Karpas-422 (cell line): ENCODE results near the gene NCAPG2. TPM values are rescaled to one million over a fixed set of nuclear protein-coding genes. Genes with fewer than 3 reads are reported as not detected.

Experiments
- DNase-seq: peaks from one replicate; pipeline ENCODE4 v3.0.0-alpha.2; 2015
- H2AFZ ChIP-seq: fragments of 200-600 bp; sonication (generic); 2 replicates; pipeline ENCODE4 v1.6.1; 2014; ENCODE audit warnings: antibody characterized with exemption, low read length, mixed read lengths
- H3K27ac ChIP-seq: fragments of 200-600 bp; sonication (generic); 2 replicates; pipeline ENCODE4 v1.5.1; 2014; ENCODE audit warnings: mild to moderate bottlenecking, low read length, moderate library complexity
- H3K27me3 ChIP-seq: fragments of 200-600 bp; sonication (generic); 2 replicates; pipeline ENCODE4 v1.6.1; 2014; ENCODE audit warnings: low read length, mixed read lengths
- H3K36me3 ChIP-seq: fragments of 200-600 bp; sonication (generic); 2 replicates; pipeline ENCODE4 v1.6.1; 2014; ENCODE audit warnings: low read length, mixed read lengths; ENCODE audit not compliant: insufficient read depth
- H3K4me1 ChIP-seq: fragments of 200-600 bp; sonication (generic); 2 replicates; pipeline ENCODE4 v1.6.1; 2014; ENCODE audit warnings: mild to moderate bottlenecking, low read length, mixed read lengths
- H3K4me2 ChIP-seq: fragments of 200-600 bp; sonication (generic); 2 replicates; pipeline ENCODE4 v1.6.1; 2014; ENCODE audit warnings: low read length, low read depth, mild to moderate bottlenecking; ENCODE audit not compliant: poor library complexity, severe bottlenecking
- H3K4me3 ChIP-seq: fragments of 200-600 bp; sonication (generic); 2 replicates; pipeline ENCODE4 v1.5.1; 2014; ENCODE audit warnings: mild to moderate bottlenecking, antibody characterized with exemption, low read length, mixed read lengths
- H3K79me2 ChIP-seq: fragments of 200-600 bp; sonication (generic); 2 replicates; pipeline ENCODE4 v1.6.1; 2014; ENCODE audit warnings: mild to moderate bottlenecking, low read length, mixed read lengths
- H3K9ac ChIP-seq: fragments of 200-600 bp; sonication (generic); 2 replicates; pipeline ENCODE4 v1.6.0; 2014; ENCODE audit warnings: low read length
- H3K9me2 ChIP-seq: fragments of 200-600 bp; sonication (generic), shearing (Covaris generic); replicated peaks from 2 replicates; pipeline ENCODE4 v1.6.0; 2014; ENCODE audit warnings: mild to moderate bottlenecking, low read length, moderate library complexity; ENCODE audit not compliant: insufficient read depth
- H3K9me3 ChIP-seq: fragments of 300-700, 200-600 bp; sonication (generic); 2 replicates; pipeline ENCODE4 v1.6.1; 2014; ENCODE audit warnings: low read length, mixed read lengths
- H4K20me1 ChIP-seq: fragments of 200-600 bp; sonication (generic); 2 replicates; pipeline ENCODE4 v1.6.1; 2014; ENCODE audit warnings: mild to moderate bottlenecking, antibody characterized with exemption, low read length, low read depth; ENCODE audit not compliant: insufficient read depth
- total RNA-seq: library from RNA; depleted of rRNA; stranded (reverse); fragments of >200 nt; shearing (Covaris generic); gene quantifications from 2 replicates; pipeline ENCODE4 v1.2.3, GENCODE V29; 2014; ENCODE audit warnings: low replicate concordance

NCAPG2 gene
- total RNA-seq, 1 experiment from 2014 or later, result 23.4 TPM

GRCh38 chr7:158611541-158611940 is 93.1 kb downstream of the NCAPG2 start:
- peaks cover 28% of the 10 kb centered on the region for H3K36me3 ChIP-seq
- H3K9me2 ChIP-seq, result no peaks in the 10 kb centered on the region
- no peaks in the 10 kb centered on the region; the same call in 1 of the 2 replicates for H4K20me1 ChIP-seq

GRCh38 chr7:158609313-158609974 is 95.2 kb downstream of the NCAPG2 start:
- H3K4me3 ChIP-seq, result no peak overlapping the region
- H3K79me2 ChIP-seq, result peaks cover 7% of the 10 kb centered on the region
- H3K27me3 ChIP-seq, result no peaks in the 10 kb centered on the region
- H3K4me1 ChIP-seq, result peaks cover 21% of the 10 kb centered on the region
- no peak overlapping the region for H2AFZ ChIP-seq
- H3K9me2 ChIP-seq, result no peaks in the 10 kb centered on the region
- no peak overlapping the region for H3K27ac ChIP-seq
- H3K4me2 ChIP-seq, result no peak overlapping the region
- no peaks in the 10 kb centered on the region for H4K20me1 ChIP-seq
- H3K9me3 ChIP-seq, result no peaks in the 10 kb centered on the region
- peaks cover 21% of the 10 kb centered on the region for H3K36me3 ChIP-seq
- no peak for DNase-seq
- H3K9ac ChIP-seq, result no peak overlapping the region

More at GRCh38 chr7:158611541-158611940, 93.1 kb downstream of the NCAPG2 start:
- Histone ChIP-seq H3K4me1 (peaks cover 37% of the 10 kb centered on the region), H3K9me3 (no peaks in the 10 kb centered on the region), H3K4me3 (no peak overlapping the region), H3K27ac (no peak overlapping the region), H3K4me2 (no peak overlapping the region), H3K79me2 (peaks cover 10% of the 10 kb centered on the region), H3K9ac (no peak overlapping the region), H2AFZ (no peak overlapping the region), H3K27me3 (no peaks in the 10 kb centered on the region)
- DNase-seq, result no peak

GRCh38 chr7:158607563-158607962 is 97.0 kb downstream of the NCAPG2 start:
- Histone ChIP-seq H3K27ac (no peak overlapping the region), H3K4me2 (no peak overlapping the region), H3K9me3 (no peaks in the 10 kb centered on the region), H3K36me3 (peaks cover 21% of the 10 kb centered on the region), H3K79me2 (peaks cover under 1% of the 10 kb centered on the region), H3K9me2 (no peaks in the 10 kb centered on the region), H3K4me3 (no peak overlapping the region), H4K20me1 (no peaks in the 10 kb centered on the region), H3K27me3 (no peaks in the 10 kb centered on the region), H3K9ac (no peak overlapping the region), H3K4me1 (peaks cover 3% of the 10 kb centered on the region), H2AFZ (no peak overlapping the region)
- DNase-seq, result no peak

- H3K4me3 ChIP-seq, result no peak overlapping the region
- no peaks in the 10 kb centered on the region for H3K79me2 ChIP-seq
- no peak overlapping the region for H3K4me2 ChIP-seq
- H3K9ac ChIP-seq, result no peak overlapping the region
- H4K20me1 ChIP-seq, result no peaks in the 10 kb centered on the region
- H3K9me2 ChIP-seq, result no peaks in the 10 kb centered on the region
- no peaks in the 10 kb centered on the region for H3K27me3 ChIP-seq
- no peak overlapping the region for H2AFZ ChIP-seq
- H3K4me1 ChIP-seq, result no peaks in the 10 kb centered on the region
- peaks cover 18% of the 10 kb centered on the region for H3K36me3 ChIP-seq
- no peak for DNase-seq
- H3K9me3 ChIP-seq, result no peaks in the 10 kb centered on the region
- no peak overlapping the region for H3K27ac ChIP-seq
Measured at GRCh38 chr7:158606671-158607424, 97.8 kb downstream of the NCAPG2 start.

- no peak overlapping the region for H2AFZ ChIP-seq
- H3K27ac ChIP-seq, result no peak overlapping the region
- no peaks in the 10 kb centered on the region for H3K79me2 ChIP-seq
- H3K9me2 ChIP-seq, result no peaks in the 10 kb centered on the region
- DNase-seq, result no peak
- H3K27me3 ChIP-seq, result no peaks in the 10 kb centered on the region
- H3K9ac ChIP-seq, result no peak overlapping the region
- no peak overlapping the region for H3K4me3 ChIP-seq
- H3K9me3 ChIP-seq, result no peaks in the 10 kb centered on the region
- H3K36me3 ChIP-seq, result peaks cover 14% of the 10 kb centered on the region; the same call in 1 of the 2 replicates
- H3K4me1 ChIP-seq, result no peaks in the 10 kb centered on the region
- H3K4me2 ChIP-seq, result no peak overlapping the region
- H4K20me1 ChIP-seq, result no peaks in the 10 kb centered on the region
Measured at GRCh38 chr7:158606129-158606528, 98.5 kb downstream of the NCAPG2 start.

- no peak overlapping the region for H3K9ac ChIP-seq
- no peaks in the 10 kb centered on the region for H3K79me2 ChIP-seq
- H4K20me1 ChIP-seq, result no peaks in the 10 kb centered on the region
- no peak for DNase-seq
- no peaks in the 10 kb centered on the region for H3K9me2 ChIP-seq
- H3K4me2 ChIP-seq, result no peak overlapping the region
- H3K9me3 ChIP-seq, result no peaks in the 10 kb centered on the region
- no peak overlapping the region for H3K27ac ChIP-seq
- H2AFZ ChIP-seq, result no peak overlapping the region
- H3K4me3 ChIP-seq, result no peak overlapping the region
- H3K36me3 ChIP-seq, result peaks cover 20% of the 10 kb centered on the region; the same call in 1 of the 2 replicates
- no peaks in the 10 kb centered on the region for H3K4me1 ChIP-seq
- no peaks in the 10 kb centered on the region for H3K27me3 ChIP-seq
Measured at GRCh38 chr7:158603773-158604755, 100.5 kb downstream of the NCAPG2 start.

GRCh38 chr7:158602905-158603772 is 101.5 kb downstream of the NCAPG2 start:
- Histone ChIP-seq H3K9me2 (no peaks in the 10 kb centered on the region), H3K9ac (no peak overlapping the region), H3K4me1 (no peaks in the 10 kb centered on the region), H2AFZ (no peak overlapping the region), H3K79me2 (no peaks in the 10 kb centered on the region), H3K9me3 (no peaks in the 10 kb centered on the region), H3K4me3 (no peak overlapping the region), H3K36me3 (peaks cover 13% of the 10 kb centered on the region; the same call in 1 of the 2 replicates), H3K27me3 (no peaks in the 10 kb centered on the region), H3K4me2 (no peak overlapping the region), H4K20me1 (no peaks in the 10 kb centered on the region), H3K27ac (no peak overlapping the region)
- no peak for DNase-seq
